ENCODE data around the gene ATN1.

The ATN1 gene

GRCh38 chr12:6959805-6960592 is 32.2 kb downstream of the ATN1 start:
- DNase-seq = no peak

- peak; percentile 76 for DNase-seq
Observed at GRCh38 chr12:6960593-6961277, 33.0 kb downstream of the ATN1 start.

- peak; percentile 92 for DNase-seq
Observed at GRCh38 chr12:6961278-6961694, 33.5 kb downstream of the ATN1 start.

- peak; percentile 95 for DNase-seq
Observed at GRCh38 chr12:6961695-6962284, 34.0 kb downstream of the ATN1 start.

- no peak for DNase-seq
Observed at GRCh38 chr12:6962285-6963015, 34.7 kb downstream of the ATN1 start.

GRCh38 chr12:6963016-6963731 is 35.4 kb downstream of the ATN1 start:
- no peak for DNase-seq

- DNase-seq = no peak
Observed at GRCh38 chr12:6963791-6964413, 36.1 kb downstream of the ATN1 start.

GRCh38 chr12:6964605-6965025 is 36.9 kb downstream of the ATN1 start:
- peak; percentile 48 for DNase-seq

- DNase-seq = peak; percentile 96
Observed at GRCh38 chr12:6965026-6965661, 37.4 kb downstream of the ATN1 start.

- DNase-seq = no peak
Observed at GRCh38 chr12:6965714-6966113, 38.0 kb downstream of the ATN1 start.

GRCh38 chr12:6966351-6966750 is 38.6 kb downstream of the ATN1 start:
- DNase-seq = no peak

GRCh38 chr12:6967651-6968100 is 39.9 kb downstream of the ATN1 start:
- DNase-seq = no peak

GRCh38 chr12:6968426-6968825 is 40.7 kb downstream of the ATN1 start:
- no peak for DNase-seq

GRCh38 chr12:6970096-6970527 is 42.4 kb downstream of the ATN1 start:
- no peak for DNase-seq

GRCh38 chr12:6974180-6974579 is 46.4 kb downstream of the ATN1 start:
- no peak for DNase-seq

- DNase-seq = no peak
Observed at GRCh38 chr12:6975297-6976032, 47.7 kb downstream of the ATN1 start.

GRCh38 chr12:6977653-6978052 is 49.9 kb downstream of the ATN1 start:
- DNase-seq = no peak

GRCh38 chr12:6978188-6978587 is 50.4 kb downstream of the ATN1 start:
- no peak for DNase-seq

GRCh38 chr12:6978611-6979011 is 50.9 kb downstream of the ATN1 start:
- peak; percentile 32 for DNase-seq

- DNase-seq = no peak
Observed at GRCh38 chr12:6979021-6979420, 51.3 kb downstream of the ATN1 start.

GRCh38 chr12:6979453-6979852 is 51.7 kb downstream of the ATN1 start:
- no peak for DNase-seq
